H1 (cell line): ENCODE results near the gene ARF6. TPM values are rescaled to one million over a fixed set of nuclear protein-coding genes. Genes with fewer than 3 reads are reported as not detected.
A peak's percentile ranks its signal among the peaks of the same experiment; 100 is the strongest.

ENCODE experiments used
- CBX5 ChIP-seq: fragments of 300-800, 300-1000 bp; sonication (generic); IDR thresholded peaks from 2 replicates; pipeline ENCODE4 v1.7.1; 2016; ENCODE audit warnings: antibody characterized with exemption, low read length, low read depth
- CHD7 ChIP-seq: fragments of 300-600 bp; sonication (generic); IDR thresholded peaks from 2 replicates; pipeline ENCODE4 v1.7.1; 2012; ENCODE audit warnings: low read length, moderate library complexity, mild to moderate bottlenecking, inconsistent platforms; ENCODE audit not compliant: insufficient replicate concordance
- CREB1 ChIP-seq: IDR thresholded peaks from 2 replicates; pipeline ENCODE4 v1.6.1; 2012; ENCODE audit warnings: inconsistent platforms
- RAD21 ChIP-seq, 2 experiments: IDR thresholded peaks in 1 of 2; conservative IDR thresholded peaks in 1 of 2; 2 replicates each; pipeline ENCODE4 v1.6.1; 2011; ENCODE audit warnings: low read depth in 2 of 2, low read length in 2 of 2, improper control_type of control experiment in 1 of 2, inconsistent platforms in 1 of 2, mild to moderate bottlenecking in 1 of 2, moderate library complexity in 1 of 2
- SAP30 ChIP-seq: fragments of 300-600 bp; sonication (generic); IDR thresholded peaks from 2 replicates; pipeline ENCODE4 v1.7.1; 2012; ENCODE audit warnings: low read length, moderate library complexity, mild to moderate bottlenecking, inconsistent platforms; ENCODE audit not compliant: insufficient read depth, insufficient replicate concordance
- SP1 ChIP-seq: IDR thresholded peaks from 2 replicates; pipeline ENCODE4 v1.6.1; 2011; ENCODE audit warnings: low read depth, low read length
- SP2 ChIP-seq: IDR thresholded peaks from 2 replicates; pipeline ENCODE4 v1.6.1; 2012; ENCODE audit warnings: mild to moderate bottlenecking, low read length, inconsistent platforms
- SRF ChIP-seq: IDR thresholded peaks from 2 replicates; pipeline ENCODE4 v1.6.1; 2011; ENCODE audit warnings: mild to moderate bottlenecking, low read depth, low read length, moderate library complexity
- TAF7 ChIP-seq: optimal IDR thresholded peaks from 2 replicates; pipeline ENCODE3; 2011; ENCODE audit warnings: low read depth, mild to moderate bottlenecking, inconsistent platforms, low read length, moderate library complexity, borderline replicate concordance
- polyA plus RNA-seq, 7 experiments: library from polyadenylated mRNA; depleted of rRNA in 3 of 7; stranded (reverse) in 5 of 7; unstranded in 2 of 7; fragments of >200 nt in 5 of 7; fragments of 200-250 nt in 2 of 7; gene quantifications; 1 replicate in 5 of 7; 2 replicates in 1 of 7; 4 replicates in 1 of 7; pipeline versions ENCODE4 v1.2.1 to v1.2.3, GENCODE V29; 2011 to 2013; ENCODE audit warnings: missing spikeins in 2 of 7, mixed read lengths in 2 of 7
- total RNA-seq: library from RNA; stranded (reverse); fragmentation: NEBNext Ultra II Directional; extraction: Animal tissue kit (Norgen Biotek cat#: 25700); gene quantifications from 2 replicates; pipeline ENCODE4 v1.2.1, GENCODE V29; 2021

The ARF6 gene
- total and polyA plus RNA-seq, 2 of the 8 experiments (the other 6 are each of a cell fraction or from before 2014, with no cell fraction given): 17.2 to 56.7 TPM

DNA sequence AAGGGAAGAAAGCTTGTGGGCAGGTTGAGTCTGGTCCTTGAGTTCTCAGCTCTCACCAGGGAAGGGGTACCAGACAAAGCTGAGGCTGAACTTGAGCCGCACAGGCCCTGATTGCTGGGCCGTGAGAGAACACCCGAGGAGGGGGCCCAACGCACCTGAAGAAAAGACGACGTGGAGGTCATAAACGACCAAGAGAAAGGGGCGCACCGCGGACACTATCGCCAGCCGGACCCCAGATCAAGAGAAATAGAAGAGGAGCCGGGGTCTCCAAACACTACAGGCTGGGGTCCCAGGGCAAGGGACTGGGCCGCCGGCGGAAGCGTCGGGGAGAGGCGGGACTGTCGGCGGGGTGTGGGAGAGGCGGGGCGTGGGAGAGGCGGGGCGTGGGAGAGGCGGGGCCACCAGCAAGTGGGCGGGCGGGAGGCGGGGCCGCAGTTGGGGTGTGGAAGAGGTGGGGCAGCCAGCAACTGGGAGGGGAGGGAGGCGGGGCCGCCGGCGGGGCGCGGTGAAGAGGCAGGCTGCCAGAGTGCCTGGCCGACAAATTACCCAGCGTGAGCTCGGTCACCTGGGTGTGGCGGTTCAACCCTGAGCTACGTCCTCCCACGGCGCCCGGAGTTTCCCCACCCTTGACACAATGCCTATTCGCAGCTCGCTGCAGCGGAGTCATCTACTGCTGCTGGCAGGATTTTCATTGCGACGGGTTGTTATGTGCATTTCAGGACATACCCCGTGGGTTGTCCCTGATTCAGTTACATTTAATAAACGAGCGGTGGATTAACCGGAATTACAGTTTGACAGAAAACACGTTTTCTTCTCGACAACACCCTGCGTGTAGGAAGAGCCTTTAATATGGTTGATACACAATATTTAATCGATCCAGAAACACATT lies 24.8 kb upstream of the ARF6 start (continued):
- TF ChIP-seq RAD21 (IDR thresholded peaks at IDR 0.05 in 1 of 2, conservative IDR thresholded peaks at IDR 0.05 in 1 of 2; ENCODE audit: low read depth in 2 of 2, low read length in 2 of 2): no peak
- 0 out of 2 replicates have a peak, but pooled peaks have one; percentile 42 for TF ChIP-seq SP1
- no peak for TF ChIP-seq CHD7
- no peak for TF ChIP-seq SRF
- no peak for TF ChIP-seq CBX5
- no peak for TF ChIP-seq SP2
- TF ChIP-seq CREB1: peak; percentile 61; the same call in 1 of the 2 replicates
- TF ChIP-seq SAP30: peak; percentile 30
- TF ChIP-seq TAF7: peak; percentile 72
